ENCODE measurements around the gene LZTS2.
A peak's percentile ranks its signal among the peaks of the same experiment; 100 is the strongest.

LZTS2 gene

GRCh38 chr10:100998991-100999741 lies 442 bp upstream of the LZTS2 start:
- DNase-seq = peak; percentile 87

- peak; percentile 23 for DNase-seq
Observed at GRCh38 chr10:101000127-101000914, 713 bp downstream of the LZTS2 start.

GRCh38 chr10:101000915-101001658 lies 1.5 kb downstream of the LZTS2 start:
- DNase-seq = no peak

- no peak for DNase-seq
Observed at GRCh38 chr10:101001659-101002035, 2.0 kb downstream of the LZTS2 start.

- DNase-seq = no peak
Observed at GRCh38 chr10:101002456-101002855, 2.8 kb downstream of the LZTS2 start.

- DNase-seq = no peak
Observed at GRCh38 chr10:101003639-101004206, 4.1 kb downstream of the LZTS2 start.

GRCh38 chr10:101005361-101005760 lies 5.8 kb downstream of the LZTS2 start:
- no peak for DNase-seq

GRCh38 chr10:101005869-101006567 lies 6.4 kb downstream of the LZTS2 start:
- no peak for DNase-seq

- DNase-seq = peak; percentile 32
Observed at GRCh38 chr10:101006593-101007098, 7.0 kb downstream of the LZTS2 start.

GRCh38 chr10:101007099-101007711 lies 7.6 kb downstream of the LZTS2 start:
- DNase-seq = no peak

- DNase-seq = no peak
Observed at GRCh38 chr10:101007915-101008822, 8.6 kb downstream of the LZTS2 start.

- no peak for DNase-seq
Observed at GRCh38 chr10:101008823-101009423, 9.3 kb downstream of the LZTS2 start.

GRCh38 chr10:101010329-101010728 lies 10.7 kb downstream of the LZTS2 start:
- DNase-seq = no peak

GRCh38 chr10:101011517-101012423 lies 12.2 kb downstream of the LZTS2 start:
- peak; percentile 40 for DNase-seq

- peak; percentile 91 for DNase-seq
Observed at GRCh38 chr10:101012525-101013364, 13.1 kb downstream of the LZTS2 start.

GRCh38 chr10:101013365-101013825 lies 13.8 kb downstream of the LZTS2 start:
- no peak for DNase-seq

GRCh38 chr10:101014230-101014884 lies 14.7 kb downstream of the LZTS2 start:
- peak; percentile 75 for DNase-seq
